HG03571 (cell line): ENCODE measurements around the gene CPNE2.
"Not testable (repeated sequence)": the region's sequence is repeated elsewhere in the genome, so short reads cannot be mapped to it uniquely, and the experiment has no call there.

Source experiments
- ATAC-seq: cut with Tn5 transposase; IDR thresholded peaks from one replicate; pipeline ENCODE4 v1.9.1; 2021; ENCODE audit not compliant: unreplicated experiment

Gene CPNE2

DNA sequence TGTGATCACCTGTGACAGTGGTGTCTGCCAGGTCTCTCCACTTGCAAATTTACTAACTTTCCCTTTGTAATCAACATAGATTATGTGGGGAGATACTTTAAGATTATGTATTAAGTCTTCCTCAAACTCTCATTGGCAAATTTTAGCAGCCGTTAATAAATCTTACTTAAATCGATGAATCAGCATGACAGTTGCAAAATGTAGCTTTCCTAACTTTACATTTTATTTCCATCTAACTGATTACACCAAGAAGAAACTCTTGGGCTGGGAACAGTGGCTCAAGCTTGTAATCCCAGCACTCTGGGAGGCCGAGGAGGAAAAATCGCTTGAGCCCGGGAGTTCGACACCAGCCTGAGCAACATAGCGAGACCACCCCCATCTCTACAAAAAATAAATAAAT is 23.3 kb upstream of the CPNE2 start:
- ATAC-seq: no peak

- ATAC-seq: no peak
These were observed 22.6 kb upstream of the CPNE2 start for GRCh38 chr16:57069635-57070370.

GRCh38 chr16:57070424-57070823 is 22.0 kb upstream of the CPNE2 start:
- ATAC-seq: no peak

DNA sequence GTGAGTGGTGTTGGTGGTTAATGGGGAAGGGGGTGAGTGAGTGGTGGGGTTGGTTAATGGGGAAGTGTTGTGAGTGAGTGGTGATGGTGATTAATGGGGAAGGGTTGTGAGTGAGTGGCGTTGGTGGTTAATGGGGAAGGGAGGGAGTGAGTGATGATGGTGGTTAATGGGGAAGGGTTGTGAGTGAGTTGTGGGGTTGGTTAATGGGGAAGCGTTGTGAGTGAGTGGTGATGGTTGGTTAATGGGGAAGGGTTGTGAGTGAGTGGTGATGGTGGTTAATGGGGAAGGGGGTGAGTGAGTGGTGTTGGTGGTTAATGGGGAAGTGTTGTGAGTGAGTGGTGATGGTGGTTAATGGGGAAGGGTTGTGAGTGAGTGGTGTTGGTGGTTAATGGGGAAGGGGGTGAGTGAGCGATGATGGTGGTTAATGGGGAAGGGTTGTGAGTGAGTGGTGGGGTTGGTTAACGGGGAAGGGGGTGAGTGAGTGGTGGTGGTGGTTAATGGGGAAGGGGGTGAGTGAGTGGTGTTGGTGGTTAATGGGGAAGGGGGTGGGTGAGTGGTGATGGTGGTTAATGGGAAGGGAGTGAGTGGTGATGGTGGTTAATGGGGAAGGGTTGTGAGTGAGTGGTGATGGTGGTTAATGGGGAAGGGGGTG is 21.2 kb upstream of the CPNE2 start:
- ATAC-seq: not testable (repeated sequence)

- ATAC-seq: no peak
These were observed 20.4 kb upstream of the CPNE2 start for GRCh38 chr16:57071831-57072582.

GRCh38 chr16:57072616-57073275 is 19.6 kb upstream of the CPNE2 start:
- ATAC-seq: no peak

DNA sequence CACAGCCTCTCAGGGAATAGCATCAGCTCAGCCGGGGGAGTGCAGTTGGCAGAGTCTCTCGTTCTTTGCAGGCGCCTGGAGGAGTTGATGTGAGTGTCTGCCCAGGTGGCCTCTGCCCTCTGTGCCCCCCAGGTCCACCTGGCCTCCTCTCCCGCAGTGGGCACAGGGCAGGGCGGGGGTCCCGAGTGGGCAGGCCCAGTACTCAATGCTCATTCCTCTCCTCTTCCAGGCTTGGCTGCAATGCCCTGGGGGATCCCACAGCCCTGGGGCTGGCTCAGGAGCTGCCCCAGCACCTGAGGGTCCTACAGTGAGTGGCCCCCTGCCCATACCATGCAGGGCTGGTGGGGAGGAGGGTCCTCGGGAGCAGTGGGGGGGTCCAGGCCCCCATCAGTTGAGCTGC is 14.7 kb upstream of the CPNE2 start:
- ATAC-seq: no peak

DNA sequence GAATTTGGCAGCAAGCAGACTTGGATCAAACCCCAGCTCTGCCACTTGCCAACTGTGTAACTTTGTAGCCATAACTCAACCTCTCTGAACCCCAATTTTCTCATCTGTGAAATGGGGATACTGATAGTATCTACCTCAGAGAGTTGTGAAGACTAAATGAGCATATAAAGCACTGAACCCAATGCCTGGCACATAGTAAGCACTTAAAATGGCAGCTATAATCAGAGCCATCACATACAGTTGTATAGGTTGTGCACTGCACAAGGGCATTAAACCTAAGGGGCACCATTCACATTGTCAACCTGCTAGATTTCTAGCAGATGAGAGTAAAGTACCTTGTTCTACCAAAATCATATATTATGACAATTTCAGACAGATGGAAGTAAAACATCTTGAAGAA is 10.6 kb upstream of the CPNE2 start:
- no peak for ATAC-seq

DNA sequence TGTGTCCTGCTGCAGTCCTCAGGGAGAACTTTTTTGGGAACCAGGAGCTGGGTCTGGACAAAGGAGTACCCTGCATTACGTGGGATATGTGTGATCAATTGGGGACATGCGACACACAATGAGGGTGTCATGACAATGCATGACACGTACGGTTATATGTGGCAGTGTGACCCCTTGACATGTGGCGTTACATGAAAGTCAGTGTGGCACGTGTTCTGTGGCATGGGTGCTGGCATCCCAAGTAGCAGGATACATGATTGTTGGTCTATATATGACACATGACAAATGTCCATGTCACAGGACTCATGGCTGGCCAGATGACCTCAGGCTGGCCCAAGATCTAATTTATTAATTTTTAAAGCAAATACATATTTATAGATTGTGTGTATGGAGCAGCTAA is 9.7 kb upstream of the CPNE2 start:
- no peak for ATAC-seq

DNA sequence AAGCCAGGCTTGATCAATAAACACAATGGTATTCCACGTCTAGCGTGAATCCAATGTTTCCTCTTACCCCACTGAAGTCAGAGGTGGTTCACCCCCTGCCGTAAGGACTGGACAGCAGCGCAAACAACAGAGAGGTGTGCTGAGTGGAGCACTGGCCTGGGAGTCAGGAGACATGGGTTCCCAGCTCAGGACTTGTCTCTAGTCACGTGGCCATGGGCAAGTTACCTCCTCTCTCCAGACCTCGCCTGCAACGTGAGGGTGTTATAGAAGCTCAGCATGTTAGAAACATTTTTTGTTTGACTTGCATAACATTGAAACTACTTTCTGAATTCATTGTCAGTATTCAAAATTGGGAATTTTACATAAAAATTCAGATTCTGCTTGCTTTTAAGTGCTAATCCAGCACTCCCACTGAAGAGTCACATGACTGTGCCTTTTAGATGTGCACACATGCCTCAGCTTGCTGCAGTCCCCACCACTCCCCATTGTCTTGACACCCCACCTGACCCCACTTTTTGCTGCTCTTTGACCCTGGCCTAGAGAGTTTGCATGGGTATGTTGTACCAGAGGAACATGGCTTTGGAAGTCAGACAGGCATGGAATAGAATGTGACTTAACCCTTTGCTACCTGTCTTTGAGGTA is 8.8 kb upstream of the CPNE2 start:
- no peak for ATAC-seq

DNA sequence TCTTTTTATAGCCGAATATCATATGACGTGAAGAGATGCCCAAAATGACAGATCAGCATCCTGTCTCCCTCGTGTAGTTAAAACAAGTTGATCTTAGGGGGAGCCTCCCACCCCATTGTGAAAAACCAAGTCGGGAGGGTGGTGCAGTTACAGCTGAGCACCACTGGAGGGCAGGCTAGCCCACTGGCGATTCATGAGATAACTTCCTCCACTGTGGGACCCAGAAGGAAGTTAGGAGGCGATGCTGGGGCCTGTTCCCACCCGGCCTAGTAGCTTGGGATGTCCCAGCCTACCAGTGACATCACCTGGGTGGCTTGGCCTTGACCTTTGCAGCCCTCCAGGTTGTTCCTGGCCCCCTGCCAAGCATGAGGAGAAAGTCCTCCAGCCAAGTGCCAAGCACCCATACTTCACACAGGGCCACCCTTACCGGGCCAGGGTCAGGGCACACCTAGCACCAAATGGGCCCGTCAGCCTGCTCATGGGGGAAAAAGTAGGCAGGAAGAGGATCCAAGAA is 8.1 kb upstream of the CPNE2 start:
- ATAC-seq: no peak

DNA sequence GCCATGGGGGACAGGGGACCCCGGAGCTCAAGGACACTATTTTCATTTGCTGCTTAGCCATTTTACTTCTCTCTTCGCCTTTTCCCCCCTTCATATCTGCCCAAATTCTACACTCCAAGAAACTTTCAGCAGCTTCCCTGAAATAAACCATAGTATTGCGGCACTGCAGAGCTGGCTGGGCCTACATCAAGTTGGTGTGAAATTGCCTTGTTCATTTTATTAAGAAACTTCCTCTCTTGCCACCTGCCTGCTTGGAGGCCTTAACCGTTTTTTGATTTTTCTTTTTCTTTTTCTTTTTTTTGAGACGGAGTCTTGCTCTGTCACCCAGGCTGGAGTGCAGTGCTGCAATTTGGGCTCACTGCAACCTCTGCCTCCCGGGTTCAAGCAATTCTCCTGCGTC is 7.4 kb upstream of the CPNE2 start:
- ATAC-seq: no peak

- no peak for ATAC-seq
These were observed 5.4 kb upstream of the CPNE2 start for GRCh38 chr16:57087003-57087402.

DNA sequence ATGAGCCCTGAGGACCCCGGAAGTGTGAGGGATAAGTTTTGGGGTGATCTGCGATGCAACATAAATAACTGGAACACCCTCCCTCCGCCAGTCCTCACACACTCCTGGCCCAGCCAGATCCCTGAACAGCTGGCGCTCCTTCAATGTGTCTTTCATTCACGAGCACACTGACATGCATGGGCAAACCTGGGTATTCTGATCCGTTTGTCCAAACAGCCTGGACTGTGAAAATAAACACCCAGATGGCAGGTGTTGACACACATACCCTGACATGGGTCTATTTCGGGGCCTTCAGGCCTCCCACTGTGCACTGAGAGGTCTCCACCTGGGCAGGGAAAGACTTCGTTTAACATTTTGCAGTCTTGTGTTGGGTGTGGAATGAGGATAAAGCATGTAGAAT is 3.0 kb upstream of the CPNE2 start:
- no peak for ATAC-seq

DNA sequence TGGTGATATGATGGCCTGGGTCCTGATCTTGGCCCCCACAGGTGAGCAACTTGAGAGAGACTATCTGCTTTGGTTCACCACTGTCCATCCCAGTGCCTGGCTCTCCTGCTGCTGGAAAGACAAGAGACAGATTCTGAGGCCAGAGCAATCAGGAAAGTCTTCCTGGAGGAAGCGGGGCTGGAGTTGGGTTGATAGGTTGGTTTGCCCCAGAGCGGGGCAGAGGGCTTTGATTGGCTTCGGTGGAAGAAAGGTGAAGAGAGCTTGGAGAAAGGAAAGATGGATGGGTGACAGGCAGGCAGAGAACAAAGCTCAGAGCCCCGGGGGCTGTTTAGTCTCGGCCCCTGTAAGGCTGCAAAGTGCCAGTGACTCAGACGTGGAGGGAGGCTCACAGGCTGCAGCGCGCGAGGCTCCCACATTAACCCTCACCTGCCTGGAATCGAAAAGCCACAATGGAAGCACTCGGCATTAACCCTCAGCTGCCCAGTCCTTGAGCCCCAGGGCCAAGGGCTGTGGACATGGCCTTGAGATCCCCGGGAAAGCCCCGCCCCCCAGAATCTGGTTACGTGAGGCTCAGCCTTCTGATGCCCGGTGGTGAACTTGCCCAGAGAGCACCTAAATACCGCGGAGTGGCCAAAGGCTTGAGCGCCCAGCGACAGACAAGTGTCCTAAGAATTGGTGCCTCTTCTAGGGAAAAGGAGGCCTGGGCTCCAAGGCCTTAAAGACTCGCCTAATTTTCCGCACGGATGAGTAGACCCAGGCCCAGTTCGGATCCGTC is 996 bp upstream of the CPNE2 start:
- ATAC-seq: no peak

DNA sequence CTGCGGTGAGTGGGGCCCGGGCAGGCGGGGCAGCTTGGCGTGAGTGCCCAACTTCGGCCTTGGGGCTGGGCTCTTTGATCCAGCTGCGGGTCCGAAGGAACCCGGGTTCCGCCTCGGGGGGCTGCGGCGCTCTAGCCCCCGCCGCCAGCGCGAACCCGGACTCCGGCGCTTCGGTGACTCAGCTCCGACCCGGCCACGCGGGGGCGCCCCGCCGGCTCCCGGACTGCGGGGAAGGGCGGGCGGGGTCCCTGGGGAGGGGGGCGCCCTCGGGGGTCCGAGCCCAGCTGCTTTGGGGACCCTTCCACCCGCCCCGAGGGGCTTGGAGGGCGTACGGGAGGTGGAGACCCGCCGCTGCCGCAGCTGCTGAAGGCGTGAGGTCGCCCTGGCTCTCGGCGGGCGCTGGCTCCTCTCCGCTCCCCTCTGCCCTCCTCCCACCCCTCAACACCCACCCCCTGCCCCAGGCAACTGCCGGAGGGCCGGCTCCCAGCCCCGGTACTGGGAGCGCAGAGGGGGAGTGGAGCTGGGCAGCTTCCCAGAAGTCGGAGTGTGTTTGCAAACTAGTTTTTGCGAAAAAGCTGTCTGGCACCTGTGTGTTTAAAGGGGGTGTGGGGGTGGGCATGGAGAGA is 516 bp downstream of the CPNE2 start:
- no peak for ATAC-seq

DNA sequence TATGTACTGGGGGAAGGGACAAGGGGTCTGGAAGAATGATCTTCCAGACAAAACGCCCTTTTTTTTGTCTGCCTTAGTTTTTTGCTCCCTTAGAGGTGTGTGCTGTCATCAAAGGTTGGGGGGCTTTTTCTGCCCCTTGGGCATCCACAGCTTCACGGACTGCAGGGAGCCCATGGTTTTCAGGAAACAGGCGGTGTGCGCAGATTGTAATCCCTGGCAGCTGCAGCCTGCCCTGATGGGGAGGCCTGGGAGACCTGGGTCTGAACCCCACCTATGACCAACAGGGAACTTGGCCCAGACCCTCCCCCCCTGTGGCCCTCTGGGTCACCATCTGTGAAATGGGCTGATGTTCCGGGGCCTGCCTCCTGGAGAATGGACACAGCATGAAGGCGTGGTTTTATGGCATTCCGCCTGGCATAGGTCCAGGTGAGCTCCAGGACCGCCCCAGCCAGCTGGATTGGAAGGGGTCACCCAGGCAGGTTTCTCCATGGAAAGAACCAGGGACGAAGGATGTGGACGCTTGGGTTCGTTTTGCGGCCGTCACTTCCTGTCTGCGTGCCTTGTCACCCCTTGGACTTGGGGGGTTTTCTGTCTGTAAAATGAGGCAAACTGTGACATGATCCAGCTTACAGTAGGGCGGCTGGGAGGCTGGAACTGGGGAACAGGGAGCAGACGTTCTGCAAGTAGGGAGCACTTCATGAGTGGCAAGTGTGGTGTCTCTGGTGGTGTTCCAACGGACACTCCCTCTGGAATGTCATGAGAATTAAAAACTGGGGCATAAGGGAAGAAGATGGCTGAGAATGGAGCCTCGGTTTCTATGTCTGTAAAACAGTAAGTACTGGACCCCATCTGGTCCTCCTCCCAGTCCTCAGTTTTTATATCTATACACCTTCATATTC is 1.5 kb downstream of the CPNE2 start:
- ATAC-seq: no peak

DNA sequence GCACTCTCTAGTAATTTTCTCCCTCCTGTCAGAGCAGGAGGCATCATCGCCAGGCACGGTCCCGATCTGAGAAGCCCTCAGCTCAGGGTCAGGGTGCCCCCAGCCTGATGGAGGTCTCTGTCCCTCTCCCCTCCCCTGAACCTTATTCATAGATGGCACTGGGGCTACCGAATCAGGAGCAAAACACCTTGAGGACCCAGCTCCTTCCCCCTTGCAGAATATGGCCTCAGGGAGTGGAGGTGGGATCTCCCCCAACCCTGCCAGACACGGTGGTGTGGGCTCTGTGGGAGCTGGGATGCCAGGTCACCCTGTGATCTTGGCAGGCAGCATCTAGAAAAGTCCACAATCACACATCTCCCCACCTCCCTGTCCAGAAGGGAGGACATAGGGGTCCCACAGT is 2.5 kb downstream of the CPNE2 start:
- no peak for ATAC-seq

DNA sequence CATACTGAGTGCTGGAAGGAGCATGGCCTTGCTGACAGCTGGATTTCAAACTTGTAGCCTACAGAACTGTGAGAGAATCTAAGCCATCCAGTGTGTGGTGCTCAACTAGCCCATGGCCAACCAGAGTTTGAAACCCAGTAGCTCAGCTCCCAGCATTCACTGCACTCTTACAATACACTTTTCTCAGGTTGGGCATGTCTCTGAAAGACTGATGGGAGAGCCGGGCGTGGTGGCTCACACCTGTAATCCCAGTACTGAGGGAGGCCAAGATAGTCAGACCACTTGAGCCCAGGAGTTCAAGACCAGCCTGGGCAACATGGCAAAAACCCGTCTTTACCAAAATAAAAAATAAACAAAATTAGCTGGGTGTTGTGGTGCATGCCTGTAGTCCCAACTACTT is 3.8 kb downstream of the CPNE2 start:
- ATAC-seq: no peak
